HCT116 (cell line): ENCODE measurements around the gene SHROOM3. TPM values are rescaled to one million over a fixed set of nuclear protein-coding genes. Genes with fewer than 3 reads are reported as not detected.

Source experiments
- ATAC-seq: fragments of 200-7000 bp; cut with Tn5 transposase; 2 replicates; pipeline ENCODE4 v1.9.1; 2020; ENCODE audit warnings: mild to moderate bottlenecking, moderate library complexity
- BruUV-seq: library from RNA; stranded (reverse); fragments of 400-500 nt; replicated peaks from 2 replicates; lab custom pipeline; 2021; lab: Mats Ljungman, UMichigan
- CTCF ChIA-PET: fragments of 300-600 bp; sonication (Branson Sonifier 250); formaldehyde crosslinking; loops from one replicate; lab custom pipeline; 2021; ENCODE audit warnings: antibody characterized with exemption; lab: Charles Lee
- POLR2A ChIA-PET: fragments of 300-600, 350-600 bp; sonication (Branson Sonifier 250); formaldehyde crosslinking; loops from one replicate; lab custom pipeline; 2021; ENCODE audit warnings: antibody characterized with exemption; lab: Charles Lee
- RAD21 ChIA-PET, 2 experiments: fragments of 300-600 bp; sonication (Branson Sonifier 250); formaldehyde crosslinking; loops; one replicate each; lab custom pipeline; 2023; ENCODE audit warnings: low total read pairs in 2 of 2; ENCODE audit not compliant: uncharacterized antibody in 2 of 2, unreplicated experiment in 2 of 2, low non-redundant PET in 1 of 2; lab: Charles Lee
- DNase-seq: peaks from one replicate; pipeline ENCODE4 v3.0.0-alpha.2; 2010; ENCODE audit warnings: low read depth, low spot score
- H2AFZ ChIP-seq: fragments of 200-600 bp; shearing (Covaris generic), sonication (generic); 2 replicates; pipeline ENCODE4 v1.6.1; 2017; ENCODE audit warnings: low read depth, mixed run types, mixed read lengths, antibody characterized with exemption, low read length; ENCODE audit not compliant: poor library complexity, severe bottlenecking
- H3K27ac ChIP-seq: 2 replicates; pipeline ENCODE4 v1.5.1; 2012; ENCODE audit warnings: low read depth, low read length
- H3K27me3 ChIP-seq: fragments of 200-600 bp; sonication (generic); 2 replicates; pipeline ENCODE4 v1.6.1; 2016; ENCODE audit warnings: mixed run types, low read length, mixed read lengths; ENCODE audit not compliant: insufficient read depth
- H3K36me3 ChIP-seq, 2 experiments: fragments of 200-500 bp in 1 of 2; fragments of 200-600 bp in 1 of 2; sonication (Bioruptor generic) in 1 of 2; sonication (generic) in 1 of 2; 2 replicates each; pipeline versions ENCODE4 v1.5.1 to v1.6.1; 2014 to 2016; ENCODE audit warnings: low read length in 2 of 2, inconsistent platforms in 1 of 2, mixed read lengths in 1 of 2, mixed run types in 1 of 2; ENCODE audit not compliant: insufficient read depth in 2 of 2, control insufficient read depth in 1 of 2
- H3K4me1 ChIP-seq, 2 experiments: fragments of 200-600 bp in 1 of 2; sonication (generic) in 1 of 2; 2 replicates each; pipeline versions ENCODE4 v1.5.1 to v1.6.1; 2012 to 2017; ENCODE audit warnings: low read length in 2 of 2, inconsistent platforms in 1 of 2, mild to moderate bottlenecking in 1 of 2, mixed read lengths in 1 of 2, mixed run types in 1 of 2, moderate library complexity in 1 of 2; ENCODE audit not compliant: insufficient read depth in 2 of 2, control insufficient read depth in 1 of 2
- H3K4me2 ChIP-seq: fragments of 200-600 bp; sonication (generic); 2 replicates; pipeline ENCODE4 v1.6.1; 2017; ENCODE audit warnings: mixed run types, low read length, mixed read lengths
- H3K4me3 ChIP-seq, 2 experiments: fragments of 200-600 bp in 1 of 2; sonication (generic) in 1 of 2; replicated peaks in 1 of 2; 2 replicates each; pipeline ENCODE4 v1.5.1; 2011 to 2016; ENCODE audit warnings: low read length in 2 of 2, control low read depth in 1 of 2, low read depth in 1 of 2, mild to moderate bottlenecking in 1 of 2, mixed read lengths in 1 of 2, mixed run types in 1 of 2
- H3K79me2 ChIP-seq: fragments of 200-600 bp; sonication (generic); 2 replicates; pipeline ENCODE4 v1.6.1; 2017; ENCODE audit warnings: mild to moderate bottlenecking, mixed run types, low read length, moderate library complexity, mixed read lengths; ENCODE audit not compliant: insufficient read depth
- H3K9ac ChIP-seq: fragments of 200-600 bp; sonication (generic); 2 replicates; pipeline ENCODE4 v1.6.1; 2016; ENCODE audit warnings: low read length, mixed read lengths
- H3K9me2 ChIP-seq: fragments of 200-600 bp; sonication (generic), shearing (Covaris generic); 2 replicates; pipeline ENCODE4 v1.6.1; 2017; ENCODE audit warnings: mixed run types, mild to moderate bottlenecking, moderate library complexity; ENCODE audit not compliant: insufficient read depth
- H3K9me3 ChIP-seq, 2 experiments: fragments of 200-500 bp in 1 of 2; fragments of 200-600 bp in 1 of 2; sonication (Bioruptor generic) in 1 of 2; sonication (generic) in 1 of 2; 2 replicates each; pipeline ENCODE4 v1.6.1; 2014 to 2017; ENCODE audit warnings: low read length in 2 of 2, mixed read lengths in 2 of 2, inconsistent platforms in 1 of 2, low read depth in 1 of 2, mild to moderate bottlenecking in 1 of 2, mixed run types in 1 of 2, moderate library complexity in 1 of 2; ENCODE audit not compliant: control insufficient read depth in 1 of 2, insufficient read depth in 1 of 2
- H4K20me1 ChIP-seq: fragments of 200-600 bp; sonication (generic), shearing (Covaris generic); 2 replicates; pipeline ENCODE4 v1.6.1; 2017; ENCODE audit warnings: mixed run types, mild to moderate bottlenecking, moderate library complexity; ENCODE audit not compliant: insufficient read depth
- ATF3 ChIP-seq: IDR thresholded peaks from 2 replicates; pipeline ENCODE4 v1.6.1; 2012
- CBX3 ChIP-seq: IDR thresholded peaks from 2 replicates; pipeline ENCODE4 v1.6.1; 2012; ENCODE audit warnings: low read depth
- CEBPB ChIP-seq: IDR thresholded peaks from 2 replicates; pipeline ENCODE4 v1.6.1; 2012; ENCODE audit warnings: low read depth
- EGR1 ChIP-seq: IDR thresholded peaks from 2 replicates; pipeline ENCODE4 v1.6.1; 2012; ENCODE audit warnings: low read depth
- EZH2 ChIP-seq: fragments of 200-600 bp; sonication (generic); IDR thresholded peaks from 2 replicates; pipeline ENCODE4 v1.6.1; 2017; ENCODE audit warnings: antibody characterized with exemption, mixed run types
- FOSL1 ChIP-seq: IDR thresholded peaks from 2 replicates; pipeline ENCODE4 v1.6.1; 2012; ENCODE audit warnings: low read depth
- JUND ChIP-seq: IDR thresholded peaks from 2 replicates; pipeline ENCODE4 v1.6.1; 2012
- MAX ChIP-seq: IDR thresholded peaks from 2 replicates; pipeline ENCODE4 v1.6.1; 2012
- POLR2A ChIP-seq: IDR thresholded peaks from 2 replicates; pipeline ENCODE4 v1.7.0; 2011; ENCODE audit warnings: borderline replicate concordance; ENCODE audit not compliant: insufficient read depth, insufficient read length; ENCODE audit errors: extremely low read depth
- POLR2AphosphoS5 ChIP-seq: IDR thresholded peaks from 2 replicates; pipeline ENCODE4 v1.6.1; 2011; ENCODE audit warnings: mild to moderate bottlenecking, low read depth, low read length, moderate library complexity
- RAD21 ChIP-seq: IDR thresholded peaks from 2 replicates; pipeline ENCODE4 v1.6.1; 2012; ENCODE audit warnings: low read depth, mild to moderate bottlenecking
- SP1 ChIP-seq: IDR thresholded peaks from 2 replicates; pipeline ENCODE4 v1.6.1; 2012; ENCODE audit warnings: low read depth
- YY1 ChIP-seq: IDR thresholded peaks from 2 replicates; pipeline ENCODE4 v1.6.1; 2011; ENCODE audit warnings: low read length, low read depth, moderate library complexity, mild to moderate bottlenecking; ENCODE audit not compliant: insufficient replicate concordance; ENCODE audit errors: extremely low read depth
- ZBTB33 ChIP-seq: IDR thresholded peaks from 2 replicates; pipeline ENCODE4 v1.6.1; 2011; ENCODE audit warnings: mild to moderate bottlenecking, low read length, moderate library complexity; ENCODE audit not compliant: insufficient replicate concordance; ENCODE audit errors: extremely low read depth
- ZFX ChIP-seq: fragments of 450-650 bp; IDR thresholded peaks from 2 replicates; pipeline ENCODE4 v1.6.1; 2017
- ZNF274 ChIP-seq: fragments of 200-500 bp; sonication (Bioruptor generic); IDR thresholded peaks from 2 replicates; pipeline ENCODE4 v1.6.1; 2014; ENCODE audit warnings: mild to moderate bottlenecking, low read depth, low read length, inconsistent platforms
- intact Hi-C: fragments of 100-400 bp; cut with micrococcal nuclease; formaldehyde crosslinking; loops from 2 replicates; pipeline ENCODE4 v1.10.0; 2022
- total RNA-seq: library from RNA; stranded (reverse); gene quantifications from one replicate; pipeline ENCODE4 v1.2.1, GENCODE V29; 2021; ENCODE audit not compliant: unreplicated experiment
- TF ChIP-seq, protein P1 (sequence below), 3 experiments: fragments of 200-600 bp in 1 of 3; sonication (generic) in 1 of 3; IDR thresholded peaks in 2 of 3; conservative IDR thresholded peaks in 1 of 3; 2 replicates each; pipeline ENCODE4 v1.5.1; 2012 to 2017; ENCODE audit warnings: low read depth in 2 of 3, low read length in 2 of 3, antibody characterized with exemption in 1 of 3, borderline replicate concordance in 1 of 3, control low read depth in 1 of 3, mild to moderate bottlenecking in 1 of 3, mixed read lengths in 1 of 3, mixed run types in 1 of 3, moderate library complexity in 1 of 3; ENCODE audit not compliant: insufficient read depth in 1 of 3

Gene SHROOM3
- total RNA-seq, 1 experiment from 2014 or later: 22.5 TPM

- Histone ChIP-seq H3K9ac (no peak overlapping the region), H3K9me3 (no peaks in the 10 kb centered on the region), H2AFZ (no peak overlapping the region), H3K79me2 (no peaks in the 10 kb centered on the region), H3K4me3 (no peak overlapping the region), H3K27me3 (no peaks in the 10 kb centered on the region), H3K4me2 (no peak overlapping the region), H3K36me3 (no peaks in the 10 kb centered on the region), H3K9me2 (no peaks in the 10 kb centered on the region), H4K20me1 (no peaks in the 10 kb centered on the region), H3K27ac (no peak overlapping the region), H3K4me1 (no peaks in the 10 kb centered on the region)
- no TSS peak for BruUV-seq
- intact Hi-C loops: loop anchor here (1.0 to 5.0 kb wide), 7 partner anchors 221 to 795 kb away; no protein-coding TSS in a partner anchor
- CTCF ChIA-PET: no interaction called here
- no peak for TF ChIP-seq CBX3
- no peak for TF ChIP-seq POLR2A
- TF ChIP-seq SP1: no peak
- no peak for TF ChIP-seq YY1
- TF ChIP-seq FOSL1: no peak
- no peak for TF ChIP-seq RAD21
- TF ChIP-seq, protein P1, sequence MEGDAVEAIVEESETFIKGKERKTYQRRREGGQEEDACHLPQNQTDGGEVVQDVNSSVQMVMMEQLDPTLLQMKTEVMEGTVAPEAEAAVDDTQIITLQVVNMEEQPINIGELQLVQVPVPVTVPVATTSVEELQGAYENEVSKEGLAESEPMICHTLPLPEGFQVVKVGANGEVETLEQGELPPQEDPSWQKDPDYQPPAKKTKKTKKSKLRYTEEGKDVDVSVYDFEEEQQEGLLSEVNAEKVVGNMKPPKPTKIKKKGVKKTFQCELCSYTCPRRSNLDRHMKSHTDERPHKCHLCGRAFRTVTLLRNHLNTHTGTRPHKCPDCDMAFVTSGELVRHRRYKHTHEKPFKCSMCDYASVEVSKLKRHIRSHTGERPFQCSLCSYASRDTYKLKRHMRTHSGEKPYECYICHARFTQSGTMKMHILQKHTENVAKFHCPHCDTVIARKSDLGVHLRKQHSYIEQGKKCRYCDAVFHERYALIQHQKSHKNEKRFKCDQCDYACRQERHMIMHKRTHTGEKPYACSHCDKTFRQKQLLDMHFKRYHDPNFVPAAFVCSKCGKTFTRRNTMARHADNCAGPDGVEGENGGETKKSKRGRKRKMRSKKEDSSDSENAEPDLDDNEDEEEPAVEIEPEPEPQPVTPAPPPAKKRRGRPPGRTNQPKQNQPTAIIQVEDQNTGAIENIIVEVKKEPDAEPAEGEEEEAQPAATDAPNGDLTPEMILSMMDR (IDR thresholded peaks at IDR 0.05 in 2 of 3, conservative IDR thresholded peaks at IDR 0.05 in 1 of 3; ENCODE audit: borderline replicate concordance in 1 of 3, insufficient read depth in 1 of 3, low read depth in 2 of 3, low read length in 2 of 3): no peak
- no peak for TF ChIP-seq ZBTB33
- no peak for TF ChIP-seq CEBPB
- TF ChIP-seq ZFX: no peak
- no peak for TF ChIP-seq ZNF274
- TF ChIP-seq MAX: no peak
- TF ChIP-seq JUND: no peak
- TF ChIP-seq EGR1: no peak
- TF ChIP-seq ATF3: no peak
- TF ChIP-seq POLR2AphosphoS5: no peak
- TF ChIP-seq EZH2: no peak
- RAD21 ChIA-PET: no interaction called here
- POLR2A ChIA-PET: no interaction called here
- DNase-seq (no peak), ATAC-seq (no peak)
These were observed 76.9 kb downstream of the SHROOM3 start for GRCh38 chr4:76511947-76512346.
